HepG2 (cell line): ENCODE data around the gene PPM1H. TPM values are rescaled to one million over a fixed set of nuclear protein-coding genes. Genes with fewer than 3 reads are reported as not detected.

Experiments
- ATAC-seq: fragments of 200-7000 bp; cut with Tn5 transposase; 3 replicates; pipeline ENCODE4 v1.9.1; 2020; ENCODE audit warnings: mild to moderate bottlenecking, moderate library complexity
- BruUV-seq: library from RNA; stranded (reverse); fragments of 400-500 nt; replicated peaks from 2 replicates; lab custom pipeline; 2021; lab: Mats Ljungman, UMichigan
- CTCF ChIA-PET: fragments of 300-600 bp; formaldehyde crosslinking; extraction: SDS; loops from one replicate; lab custom pipeline; 2021; ENCODE audit warnings: low total read pairs, inconsistent platforms, low intra/inter-chr PET ratio; lab: Yijun Ruan, JAX
- POLR2A ChIA-PET: fragments of 350-600 bp; sonication (Branson Sonifier 250); formaldehyde crosslinking; loops from one replicate; lab custom pipeline; 2020; ENCODE audit warnings: antibody characterized with exemption, inconsistent platforms; lab: Yijun Ruan, JAX
- DNase-seq: peaks from one replicate; pipeline ENCODE4 v3.0.0-alpha.2; 2015; ENCODE audit warnings: low spot score
- FAIRE-seq: peaks from 3 replicates; lab custom pipeline; 2011; peaks lifted over from hg19 to GRCh38; lab: Jason Lieb, UNC
- H2AFZ ChIP-seq: one replicate; pipeline ENCODE4 v1.6.1; 2011; ENCODE audit warnings: low read length, inconsistent platforms
- H3K27ac ChIP-seq: fragments of 300-600 bp; 3 replicates; pipeline ENCODE4 v1.8.0; 2011; ENCODE audit warnings: mixed run types, mild to moderate bottlenecking, mixed read lengths, low read length, inconsistent platforms; ENCODE audit not compliant: insufficient read depth; ENCODE audit errors: extremely low read length
- H3K27me3 ChIP-seq, 2 experiments: fragments of 200-600 bp in 1 of 2; 2 replicates in 1 of 2; 3 replicates in 1 of 2; pipeline versions ENCODE4 v1.6.0 to v1.8.0; 2011; ENCODE audit warnings: low read length in 2 of 2, mild to moderate bottlenecking in 2 of 2, moderate library complexity in 2 of 2, inconsistent platforms in 1 of 2; ENCODE audit not compliant: insufficient read depth in 2 of 2, control insufficient read depth in 1 of 2
- H3K36me3 ChIP-seq, 2 experiments: fragments of 200-600 bp in 1 of 2; replicated peaks in 1 of 2; 2 replicates in 1 of 2; 3 replicates in 1 of 2; pipeline versions ENCODE4 v1.5.1 to v1.8.0; 2011; ENCODE audit warnings: low read length in 2 of 2, inconsistent platforms in 1 of 2; ENCODE audit not compliant: insufficient read depth in 2 of 2, control insufficient read depth in 1 of 2
- H3K4me1 ChIP-seq: 2 replicates; pipeline ENCODE4 v1.5.1; 2012; ENCODE audit warnings: low read length, inconsistent platforms; ENCODE audit not compliant: insufficient read depth
- H3K4me2 ChIP-seq: 2 replicates; pipeline ENCODE4 v1.6.0; 2011; ENCODE audit warnings: low read depth, low read length, inconsistent platforms
- H3K4me3 ChIP-seq, 3 experiments: fragments of 200-600 bp in 1 of 3; sonication (generic), shearing (Covaris generic) in 1 of 3; replicated peaks in 1 of 3; 2 replicates each; pipeline ENCODE4 v1.5.1; 2011 to 2016; ENCODE audit warnings: low read length in 3 of 3, inconsistent platforms in 2 of 3, low read depth in 2 of 3, mild to moderate bottlenecking in 2 of 3, control low read depth in 1 of 3, mixed read lengths in 1 of 3; ENCODE audit not compliant: insufficient read depth in 1 of 3
- H3K79me2 ChIP-seq: one replicate; pipeline ENCODE4 v1.6.1; 2011; ENCODE audit warnings: low read length, inconsistent platforms; ENCODE audit not compliant: insufficient read depth
- H3K9ac ChIP-seq: 2 replicates; pipeline ENCODE4 v1.6.0; 2011; ENCODE audit warnings: mild to moderate bottlenecking, low read depth, low read length, inconsistent platforms; ENCODE audit not compliant: insufficient read depth
- H3K9me3 ChIP-seq: 2 replicates; pipeline ENCODE4 v1.5.1; 2012; ENCODE audit warnings: mild to moderate bottlenecking, low read length
- H4K20me1 ChIP-seq: 2 replicates; pipeline ENCODE4 v1.6.0; 2011; ENCODE audit warnings: inconsistent platforms, mild to moderate bottlenecking, low read length, moderate library complexity; ENCODE audit not compliant: insufficient read depth
- CEBPG ChIP-seq: IDR thresholded peaks from 2 replicates; pipeline ENCODE4 v1.6.1; 2016
- CERS6 ChIP-seq: sonication (generic); formaldehyde crosslinking; IDR thresholded peaks from 2 replicates; pipeline ENCODE4 v1.5.0; 2020; ENCODE audit warnings: missing genetic modification reagents
- DPF2 ChIP-seq: sonication (generic); formaldehyde crosslinking; IDR thresholded peaks from 2 replicates; pipeline ENCODE4 v1.4.0; 2020; ENCODE audit warnings: mild to moderate bottlenecking, low read depth, missing genetic modification reagents, borderline replicate concordance
- HOXD1 ChIP-seq: sonication (generic); formaldehyde crosslinking; IDR thresholded peaks from 2 replicates; pipeline ENCODE4 v1.5.0; 2020; ENCODE audit warnings: missing genetic modification reagents
- NFE2L2 ChIP-seq: fragments of 150-350 bp; IDR thresholded peaks from 2 replicates; pipeline ENCODE4 v1.6.1; 2014; ENCODE audit warnings: low read length
- PCBP2 ChIP-seq: fragments of 200-400 bp; formaldehyde crosslinking; optimal IDR thresholded peaks from 2 replicates; pipeline ENCODE3; 2018; ENCODE audit warnings: low read length, low read depth; ENCODE audit not compliant: poor library complexity, severe bottlenecking
- UBTF ChIP-seq: sonication (generic); formaldehyde crosslinking; IDR thresholded peaks from 2 replicates; pipeline ENCODE4 v1.4.0; 2020; ENCODE audit warnings: mild to moderate bottlenecking, missing genetic modification reagents
- ZBTB26 ChIP-seq: IDR thresholded peaks from 2 replicates; pipeline ENCODE4 v1.6.1; 2016; ENCODE audit warnings: missing compliant biosample characterization, missing genetic modification reagents, borderline replicate concordance
- ZBTB42 ChIP-seq: sonication (generic); formaldehyde crosslinking; IDR thresholded peaks from 2 replicates; pipeline ENCODE4 v1.5.0; 2020; ENCODE audit warnings: mild to moderate bottlenecking, missing genetic modification reagents
- ZNF225 ChIP-seq: sonication (generic); formaldehyde crosslinking; IDR thresholded peaks from 2 replicates; pipeline ENCODE4 v1.4.0; 2020; ENCODE audit warnings: mild to moderate bottlenecking, missing genetic modification reagents
- ZNF468 ChIP-seq: sonication (generic); formaldehyde crosslinking; IDR thresholded peaks from 2 replicates; pipeline ENCODE4 v1.8.0; 2022; ENCODE audit warnings: mild to moderate bottlenecking, moderate library complexity, missing genetic modification reagents
- ZNF557 ChIP-seq: sonication (generic); formaldehyde crosslinking; IDR thresholded peaks from 2 replicates; pipeline ENCODE4 v1.4.0; 2020; ENCODE audit warnings: missing genetic modification reagents
- WGBS: methylation state at CpG from one replicate; pipeline ENCODE4 v1.1.6; 2017; ENCODE audit warnings: low lambda C conversion rate; 5-methylcytosine and 5-hydroxymethylcytosine counted together
- in situ Hi-C: cut with HindIII; loops from 2 replicates; pipeline ENCODE4 v1.10.0; 2017; ENCODE audit warnings: low pct_unique_long_range_greater_than_20kb; ENCODE audit not compliant: extremely low pct_ligation_motif_present
- intact Hi-C: fragments of 100-400 bp; cut with micrococcal nuclease; formaldehyde crosslinking; loops from one replicate; pipeline ENCODE4 v1.10.0; 2022; ENCODE audit not compliant: unreplicated experiment
- polyA plus RNA-seq, 8 experiments: library from polyadenylated mRNA; depleted of rRNA in 3 of 8; stranded (reverse) in 7 of 8; unstranded in 1 of 8; fragments of >200 nt; fragmentation: Illumina TruSeq in 4 of 8; extraction: Trizol in 4 of 8; gene quantifications; 2 replicates each; pipeline versions ENCODE4 v1.2.1 to v1.2.3, GENCODE V29; 2011 to 2016; ENCODE audit warnings: low read depth in 4 of 8, missing spikeins in 1 of 8, mixed read lengths in 1 of 8; ENCODE audit not compliant: insufficient read depth in 1 of 8
- total RNA-seq, 5 experiments: library from RNA; depleted of rRNA; stranded (reverse); fragments of >200 nt; fragmentation: Illumina TruSeq; extraction: Trizol; gene quantifications; 2 replicates each; pipeline ENCODE4 v1.2.3, GENCODE V29; 2016; ENCODE audit warnings: low read depth in 1 of 5

PPM1H gene
- total and polyA plus RNA-seq, 2 of the 13 experiments (the other 11 are each of a cell fraction or from before 2014, with no cell fraction given), result 29.1 to 38.1 TPM

- H3K36me3 ChIP-seq, result peaks cover 23 to 72% of the 10 kb centered on the region in 2 experiments
- in situ Hi-C loops (no loop called here), intact Hi-C loops (no loop called here)
- H3K9me3 ChIP-seq, result no peaks in the 10 kb centered on the region
- no peak overlapping the region for H3K9ac ChIP-seq
- ChIA-PET CTCF (no interaction called here), POLR2A (no interaction called here)
- H3K4me2 ChIP-seq, result no peak overlapping the region
- TF ChIP-seq UBTF (CRISPR knock-in tag) (no peak), ZNF468 (no peak), CEBPG (CRISPR knock-in tag) (no peak), CERS6 (CRISPR knock-in tag) (no peak), ZBTB26 (CRISPR knock-in tag) (no peak), ZNF225 (CRISPR knock-in tag) (no peak), ZBTB42 (no peak), NFE2L2 (no peak), PCBP2 (no peak), HOXD1 (CRISPR knock-in tag) (no peak), ZNF557 (CRISPR knock-in tag) (no peak), DPF2 (CRISPR knock-in tag) (no peak)
- no peaks in the 10 kb centered on the region for H3K27me3 ChIP-seq
- FAIRE-seq (no peak), ATAC-seq (no peak), DNase-seq (no peak)
- no peak overlapping the region for H2AFZ ChIP-seq
- H3K4me1 ChIP-seq, result no peaks in the 10 kb centered on the region
- no peaks in the 10 kb centered on the region for H3K79me2 ChIP-seq
- no peak overlapping the region for H3K27ac ChIP-seq
- BruUV-seq, result no TSS peak
- 100% methylated on average over 3 of the region's 3 CpGs for WGBS
- H3K4me3 ChIP-seq, result no peak overlapping the region
- H4K20me1 ChIP-seq, result no peaks in the 10 kb centered on the region
These were observed 240.8 kb downstream of the PPM1H start for GRCh38 chr12:62694116-62694515.
